MCF 10A (cell line): ENCODE measurements around the gene RHOU. TPM values are rescaled to one million over a fixed set of nuclear protein-coding genes. Genes with fewer than 3 reads are reported as not detected.

Experiments
- BruUV-seq: library from RNA; stranded (reverse); fragments of 400-500 nt; replicated peaks from 2 replicates; lab custom pipeline; 2021; lab: Mats Ljungman, UMichigan
- CTCF ChIA-PET: fragments of 300-600 bp; sonication (Branson Sonifier 250); formaldehyde crosslinking; extraction: SDS; loops from one replicate; lab custom pipeline; 2021; ENCODE audit warnings: antibody characterized with exemption, inconsistent platforms; lab: Yijun Ruan, JAX
- POLR2A ChIA-PET: fragments of 300-600, 350-650 bp; sonication (Branson Sonifier 250); formaldehyde crosslinking; extraction: SDS; loops from one replicate; lab custom pipeline; 2020; ENCODE audit warnings: antibody characterized with exemption, inconsistent platforms; lab: Yijun Ruan, JAX
- DNase-seq: peaks from one replicate; pipeline ENCODE4 v3.0.0-alpha.2; 2018; ENCODE audit not compliant: unreplicated experiment
- H3K27ac Mint-ChIP-seq: one replicate; pipeline ENCODE4 v1.8.0; 2022; ENCODE audit warnings: mild to moderate bottlenecking, low read depth, mixed read lengths; ENCODE audit not compliant: unreplicated experiment
- H3K27me3 Mint-ChIP-seq: one replicate; pipeline ENCODE4 v1.8.0; 2022; ENCODE audit warnings: mixed read lengths; ENCODE audit not compliant: insufficient read depth, unreplicated experiment
- H3K36me3 Mint-ChIP-seq: one replicate; pipeline ENCODE4 v1.8.0; 2022; ENCODE audit warnings: mild to moderate bottlenecking, moderate library complexity, mixed read lengths; ENCODE audit not compliant: insufficient read depth, unreplicated experiment
- H3K4me1 Mint-ChIP-seq: one replicate; pipeline ENCODE4 v1.8.0; 2022; ENCODE audit warnings: mixed read lengths; ENCODE audit not compliant: insufficient read depth, unreplicated experiment
- H3K4me3 Mint-ChIP-seq: one replicate; pipeline ENCODE4 v1.8.0; 2022; ENCODE audit warnings: mild to moderate bottlenecking, moderate library complexity, mixed read lengths; ENCODE audit not compliant: unreplicated experiment
- H3K9me3 Mint-ChIP-seq: one replicate; pipeline ENCODE4 v1.8.0; 2022; ENCODE audit warnings: mixed read lengths; ENCODE audit not compliant: unreplicated experiment
- intact Hi-C: fragments of 100-400 bp; cut with micrococcal nuclease; formaldehyde crosslinking; loops from 2 replicates; pipeline ENCODE4 v1.14.1; 2022
- total RNA-seq: library from RNA; stranded (reverse); gene quantifications from 2 replicates; pipeline ENCODE4 v1.2.3, GENCODE V29; 2022
- TF ChIP-seq, protein P1 (sequence below): fragments of 200-600 bp; IDR thresholded peaks from one replicate; pipeline ENCODE4 v1.8.0; 2022; ENCODE audit warnings: antibody characterized with exemption, mild to moderate bottlenecking; ENCODE audit not compliant: unreplicated experiment

Gene RHOU
- total RNA-seq, 1 experiment from 2014 or later = 2.1 TPM

- TF ChIP-seq, protein P1, sequence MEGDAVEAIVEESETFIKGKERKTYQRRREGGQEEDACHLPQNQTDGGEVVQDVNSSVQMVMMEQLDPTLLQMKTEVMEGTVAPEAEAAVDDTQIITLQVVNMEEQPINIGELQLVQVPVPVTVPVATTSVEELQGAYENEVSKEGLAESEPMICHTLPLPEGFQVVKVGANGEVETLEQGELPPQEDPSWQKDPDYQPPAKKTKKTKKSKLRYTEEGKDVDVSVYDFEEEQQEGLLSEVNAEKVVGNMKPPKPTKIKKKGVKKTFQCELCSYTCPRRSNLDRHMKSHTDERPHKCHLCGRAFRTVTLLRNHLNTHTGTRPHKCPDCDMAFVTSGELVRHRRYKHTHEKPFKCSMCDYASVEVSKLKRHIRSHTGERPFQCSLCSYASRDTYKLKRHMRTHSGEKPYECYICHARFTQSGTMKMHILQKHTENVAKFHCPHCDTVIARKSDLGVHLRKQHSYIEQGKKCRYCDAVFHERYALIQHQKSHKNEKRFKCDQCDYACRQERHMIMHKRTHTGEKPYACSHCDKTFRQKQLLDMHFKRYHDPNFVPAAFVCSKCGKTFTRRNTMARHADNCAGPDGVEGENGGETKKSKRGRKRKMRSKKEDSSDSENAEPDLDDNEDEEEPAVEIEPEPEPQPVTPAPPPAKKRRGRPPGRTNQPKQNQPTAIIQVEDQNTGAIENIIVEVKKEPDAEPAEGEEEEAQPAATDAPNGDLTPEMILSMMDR = no peak
- ChIA-PET CTCF (interaction anchor here (0.9 to 1.3 kb wide), 3 partner anchors 8 to 141 kb away, joined by 3 to 6 read pairs (median 3); no protein-coding TSS in a partner anchor), POLR2A (interaction anchor here (0.7 to 1.1 kb wide), 2 partner anchors 12 to 111 kb away, joined by 3 read pairs; no protein-coding TSS in a partner anchor)
- DNase-seq = no peak
- intact Hi-C loops = no loop called here
- Mint-ChIP-seq H3K9me3 (no peaks in the 10 kb centered on the region), H3K4me1 (no peaks in the 10 kb centered on the region), H3K4me3 (no peak overlapping the region), H3K27me3 (peaks cover 68% of the 10 kb centered on the region), H3K27ac (no peak overlapping the region), H3K36me3 (no peaks in the 10 kb centered on the region)
- BruUV-seq = no TSS peak
Observed at GRCh38 chr1:228749765-228750164, 14.5 kb downstream of the RHOU start.

- POLR2A ChIA-PET = interaction anchor here (0.9 kb wide), 2 partner anchors 85 to 87 kb away, joined by 4 to 5 read pairs; no protein-coding TSS in a partner anchor
- CTCF ChIA-PET = interaction anchor here (0.6 to 0.8 kb wide), 5 partner anchors 17 to 478 kb away, joined by 3 to 5 read pairs (median 4); no protein-coding TSS in a partner anchor
- DNase-seq = no peak
- Mint-ChIP-seq H3K36me3 (no peaks in the 10 kb centered on the region), H3K27me3 (peaks cover 80% of the 10 kb centered on the region), H3K4me3 (no peak overlapping the region), H3K27ac (no peak overlapping the region), H3K9me3 (no peaks in the 10 kb centered on the region), H3K4me1 (peaks cover 5% of the 10 kb centered on the region)
- intact Hi-C loops = no loop called here
- BruUV-seq = no TSS peak
- TF ChIP-seq, protein P1 = no peak
Observed at GRCh38 chr1:228750915-228751314, 15.6 kb downstream of the RHOU start.

DNA sequence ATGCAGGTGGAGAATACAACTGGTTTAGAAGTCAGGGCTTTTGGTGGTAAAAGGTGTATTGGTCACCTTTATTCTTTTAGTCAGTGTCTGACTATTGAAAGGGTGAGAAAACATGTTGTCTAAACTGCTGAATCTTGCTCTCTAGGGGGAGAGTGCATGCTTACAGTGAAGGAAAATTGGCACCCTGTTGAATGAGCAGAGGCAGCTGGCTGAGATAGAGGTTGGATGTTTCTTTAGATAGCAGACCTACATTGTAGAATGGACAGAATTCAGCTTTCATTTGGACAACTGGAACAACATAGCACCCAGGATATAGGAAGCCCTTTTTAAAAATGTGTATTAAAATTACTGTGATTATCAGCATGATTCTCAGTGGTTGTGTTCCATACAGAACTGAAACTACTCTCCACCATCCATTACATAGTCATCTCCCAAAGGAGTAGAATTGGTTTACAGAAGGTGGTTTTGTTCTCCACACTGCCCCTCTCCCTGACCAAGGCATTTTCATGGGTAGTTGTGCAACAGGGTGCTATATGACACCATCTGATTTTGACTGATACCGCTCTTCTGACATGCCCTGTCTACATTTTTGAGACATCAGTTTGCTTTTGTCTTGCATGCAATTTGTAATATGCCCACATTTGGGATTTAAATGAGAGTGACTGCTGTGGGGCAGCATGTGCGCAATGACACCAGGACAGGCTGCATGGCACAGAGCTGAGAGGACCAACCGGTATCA lies 16.2 kb downstream of the RHOU start:
- peak; percentile 30 for DNase-seq
- no peaks in the 10 kb centered on the region for H3K36me3 Mint-ChIP-seq
- peaks cover 4% of the 10 kb centered on the region for H3K9me3 Mint-ChIP-seq
- POLR2A ChIA-PET = interaction anchor here (0.8 to 2.3 kb wide), 3 partner anchors 51 to 84 kb away, joined by 3 to 5 read pairs (median 4); no protein-coding TSS in a partner anchor
- BruUV-seq = no TSS peak
- CTCF ChIA-PET = interaction anchor here (0.9 kb wide), 1 partner anchor 16 kb away, joined by 3 read pairs; no protein-coding TSS in a partner anchor
- no peak overlapping the region for H3K27ac Mint-ChIP-seq
- no peak overlapping the region for H3K4me3 Mint-ChIP-seq
- TF ChIP-seq, protein P1 = no peak
- H3K27me3 Mint-ChIP-seq = peaks cover 86% of the 10 kb centered on the region
- intact Hi-C loops = no loop called here
- peaks cover 5% of the 10 kb centered on the region for H3K4me1 Mint-ChIP-seq

- BruUV-seq = no TSS peak
- H3K27me3 Mint-ChIP-seq = peaks cover 93% of the 10 kb centered on the region
- no peaks in the 10 kb centered on the region for H3K36me3 Mint-ChIP-seq
- no peak overlapping the region for H3K4me3 Mint-ChIP-seq
- intact Hi-C loops = no loop called here
- H3K9me3 Mint-ChIP-seq = peaks cover 10% of the 10 kb centered on the region
- ChIA-PET CTCF (interaction anchor here (0.7 to 1.1 kb wide), 4 partner anchors 16 to 634 kb away, joined by 3 to 4 read pairs (median 3); no protein-coding TSS in a partner anchor), POLR2A (interaction anchor here (0.8 to 2.3 kb wide), 4 partner anchors 12 to 503 kb away, joined by 3 to 5 read pairs (median 3); no protein-coding TSS in a partner anchor)
- peaks cover 5% of the 10 kb centered on the region for H3K4me1 Mint-ChIP-seq
- no peak for DNase-seq
- TF ChIP-seq, protein P1 = no peak
- H3K27ac Mint-ChIP-seq = no peak overlapping the region
Observed at GRCh38 chr1:228752258-228752657, 17.0 kb downstream of the RHOU start.
